Activated CD4-positive, alpha-beta T cell treated with anti-CD3 and anti-CD28 coated beads, Interleukin-2, amount 50 U/mL, for 24 hours (primary cell): Measurements from ENCODE around the gene MYCN.
"Not testable (repeated sequence)": the region's sequence is repeated elsewhere in the genome, so short reads cannot be mapped to it uniquely, and the experiment has no call there.

Source experiments
- DNase-seq, 2 donors: peaks; one replicate each; pipeline ENCODE4 v3.0.0-alpha.2; 2020; ENCODE audit warnings: low read depth in 1 of 2, low spot score in 1 of 2

MYCN gene

DNA sequence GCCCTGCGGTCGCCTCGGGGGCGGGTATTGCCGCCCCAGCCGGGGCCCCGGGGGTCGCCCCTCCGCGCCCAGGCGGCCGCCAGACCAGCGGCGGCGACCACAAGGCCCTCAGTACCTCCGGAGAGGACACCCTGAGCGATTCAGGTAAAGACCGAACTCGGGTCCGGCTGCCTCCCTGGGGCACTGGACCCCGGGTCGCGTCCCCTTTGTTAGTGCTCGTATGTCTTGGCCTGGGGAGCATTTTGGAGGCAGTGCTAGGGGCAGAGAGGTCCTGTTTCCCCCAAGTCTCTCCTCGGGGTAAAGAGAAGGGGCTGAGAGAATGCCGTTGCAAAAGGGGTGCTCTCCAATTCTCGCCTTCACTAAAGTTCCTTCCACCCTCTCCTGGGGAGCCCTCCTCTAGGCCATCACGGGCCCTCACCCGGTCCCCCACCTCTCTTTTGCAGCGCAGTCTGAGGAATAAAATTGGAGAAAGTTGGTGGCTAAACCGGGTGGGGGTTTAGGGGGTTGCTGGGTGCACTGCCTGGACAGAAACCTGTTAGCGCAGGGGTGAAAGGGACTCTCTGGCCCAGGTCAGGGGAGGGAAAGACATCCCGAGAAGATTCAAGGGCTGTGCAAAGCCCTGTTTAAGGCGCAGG, 2.5 kb downstream of the MYCN start:
- no peak for DNase-seq

DNA sequence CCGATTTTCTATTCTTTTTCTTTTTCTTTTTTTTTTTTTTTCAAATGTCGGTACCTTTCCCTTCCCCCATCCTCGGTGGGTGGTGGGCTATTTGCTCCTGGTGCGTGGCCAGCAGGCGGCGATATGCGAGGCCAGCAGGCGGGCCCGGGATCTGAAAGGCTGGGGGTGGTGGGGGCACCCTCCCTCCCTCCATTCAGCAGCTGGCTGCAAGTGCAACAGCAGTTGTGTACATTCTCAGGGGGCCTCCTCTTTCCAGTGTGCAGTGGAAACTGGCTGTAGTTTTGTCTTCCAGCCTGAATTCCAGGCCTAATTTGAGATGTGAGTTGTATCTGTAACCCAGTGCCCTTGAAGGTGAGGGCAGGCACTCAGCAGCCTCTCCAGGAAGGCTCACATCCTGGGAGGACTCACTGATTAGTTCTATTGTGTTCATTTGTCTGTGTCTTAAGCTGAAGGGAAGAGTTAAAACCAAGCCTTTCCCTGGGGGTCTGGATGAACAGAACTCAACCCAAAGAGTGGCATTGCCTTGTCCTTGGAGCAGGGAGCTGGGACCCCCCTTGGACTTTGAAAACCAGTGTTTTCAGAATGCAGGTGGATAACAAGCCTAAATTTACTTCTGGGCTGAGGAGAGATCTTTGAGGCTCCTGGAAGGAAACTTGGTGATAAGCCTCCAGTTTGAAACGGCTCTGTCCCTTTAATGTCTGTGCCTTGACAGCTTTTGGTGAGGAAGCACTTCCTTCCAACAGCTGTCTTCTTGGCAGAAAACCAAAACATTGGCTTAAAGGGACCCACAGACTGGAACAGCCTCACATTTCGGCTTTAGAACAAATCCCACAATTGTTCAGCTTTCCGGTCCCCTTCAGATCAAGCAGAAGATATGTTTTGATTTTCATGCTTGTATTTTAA, 3.3 kb downstream of the MYCN start:
- DNase-seq, result no peak

DNA sequence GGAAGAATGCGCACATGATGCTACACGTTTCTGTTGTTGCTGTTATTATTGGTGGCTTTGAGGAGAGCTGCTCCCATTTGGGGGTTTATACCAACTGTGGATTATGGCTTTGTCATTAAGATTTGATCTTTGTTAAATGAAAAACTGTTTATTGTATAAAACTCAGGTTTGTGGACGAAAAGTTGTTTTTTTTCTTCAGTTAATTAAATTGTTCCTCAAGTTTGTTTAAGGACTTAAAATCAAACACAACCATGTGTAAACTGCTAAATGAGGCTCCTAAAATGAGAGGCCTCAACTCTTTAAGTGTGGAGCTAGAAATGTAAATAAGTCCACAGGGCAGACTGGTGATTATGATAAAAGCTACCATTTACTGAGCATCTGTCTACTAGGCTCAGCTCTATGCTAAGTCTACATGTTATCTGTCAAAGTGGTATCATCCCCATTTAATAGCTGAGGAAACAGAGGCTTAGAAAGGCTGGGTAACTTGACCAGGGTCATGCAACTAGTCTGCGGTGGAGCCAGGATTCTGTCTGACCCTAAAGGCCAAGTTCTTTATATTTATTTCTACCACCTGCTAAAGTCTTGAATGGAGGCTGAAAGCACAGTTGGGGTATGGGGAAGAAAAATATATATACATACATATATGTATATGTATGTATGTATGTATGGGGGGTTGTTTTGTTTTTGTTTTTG, 4.1 kb downstream of the MYCN start:
- no peak for DNase-seq

DNA sequence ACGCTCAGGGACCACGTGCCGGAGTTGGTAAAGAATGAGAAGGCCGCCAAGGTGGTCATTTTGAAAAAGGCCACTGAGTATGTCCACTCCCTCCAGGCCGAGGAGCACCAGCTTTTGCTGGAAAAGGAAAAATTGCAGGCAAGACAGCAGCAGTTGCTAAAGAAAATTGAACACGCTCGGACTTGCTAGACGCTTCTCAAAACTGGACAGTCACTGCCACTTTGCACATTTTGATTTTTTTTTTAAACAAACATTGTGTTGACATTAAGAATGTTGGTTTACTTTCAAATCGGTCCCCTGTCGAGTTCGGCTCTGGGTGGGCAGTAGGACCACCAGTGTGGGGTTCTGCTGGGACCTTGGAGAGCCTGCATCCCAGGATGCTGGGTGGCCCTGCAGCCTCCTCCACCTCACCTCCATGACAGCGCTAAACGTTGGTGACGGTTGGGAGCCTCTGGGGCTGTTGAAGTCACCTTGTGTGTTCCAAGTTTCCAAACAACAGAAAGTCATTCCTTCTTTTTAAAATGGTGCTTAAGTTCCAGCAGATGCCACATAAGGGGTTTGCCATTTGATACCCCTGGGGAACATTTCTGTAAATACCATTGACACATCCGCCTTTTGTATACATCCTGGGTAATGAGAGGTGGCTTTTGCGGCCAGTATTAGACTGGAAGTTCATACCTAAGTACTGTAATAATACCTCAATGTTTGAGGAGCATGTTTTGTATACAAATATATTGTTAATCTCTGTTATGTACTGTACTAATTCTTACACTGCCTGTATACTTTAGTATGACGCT, 5.8 kb downstream of the MYCN start:
- no peak for DNase-seq

DNA sequence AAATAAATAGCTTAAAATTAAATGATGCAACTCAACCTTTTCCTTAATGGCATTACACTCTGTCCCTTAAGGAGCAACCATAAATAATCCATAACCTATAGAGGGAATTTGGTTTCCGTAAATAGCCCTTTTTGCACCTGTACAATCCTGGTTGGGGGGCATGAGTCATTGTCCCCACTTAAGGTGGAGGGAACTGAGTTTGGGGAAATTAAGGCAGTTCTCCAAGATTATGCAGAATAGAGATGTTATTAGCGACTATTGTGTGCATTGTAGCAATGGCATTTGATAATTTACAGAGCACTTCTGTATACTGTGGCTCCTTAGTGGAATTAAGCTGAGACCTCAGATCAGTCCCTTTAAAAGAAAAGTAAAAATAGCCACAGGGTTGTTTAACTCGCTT, 6.6 kb downstream of the MYCN start:
- no peak for DNase-seq

DNA sequence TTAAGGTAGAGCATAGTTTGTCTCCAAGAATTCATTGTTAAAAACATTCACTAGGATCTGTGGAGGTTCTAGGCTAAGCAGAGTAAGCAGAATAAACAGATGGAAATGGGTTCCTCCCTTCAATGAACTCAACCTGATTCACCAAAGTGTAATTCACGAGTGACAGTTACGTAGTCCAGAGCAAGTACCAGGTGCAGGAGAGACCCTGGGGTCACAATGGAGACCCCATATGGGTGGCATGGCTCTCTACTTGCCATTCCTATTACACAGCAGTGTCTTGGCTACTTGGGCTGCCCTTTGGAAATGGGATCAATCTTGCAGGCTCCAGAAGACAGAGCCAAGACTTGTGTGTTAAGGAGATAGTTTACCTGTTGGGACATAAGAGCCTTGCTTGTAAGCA, 7.1 kb downstream of the MYCN start:
- DNase-seq, result no peak

DNA sequence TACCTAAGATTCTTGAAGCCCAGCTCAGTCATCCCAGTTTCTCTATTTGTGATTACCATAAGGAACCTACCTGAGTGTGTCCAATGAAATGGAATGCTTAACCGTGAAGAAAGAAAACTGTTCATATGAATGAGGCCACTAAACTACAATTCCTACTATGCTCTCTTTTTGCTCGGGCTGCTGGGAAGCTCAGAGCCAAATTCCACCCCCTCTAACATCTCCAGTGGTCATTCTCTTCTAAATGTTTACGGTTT, 8.3 kb downstream of the MYCN start:
- DNase-seq, result no peak

DNA sequence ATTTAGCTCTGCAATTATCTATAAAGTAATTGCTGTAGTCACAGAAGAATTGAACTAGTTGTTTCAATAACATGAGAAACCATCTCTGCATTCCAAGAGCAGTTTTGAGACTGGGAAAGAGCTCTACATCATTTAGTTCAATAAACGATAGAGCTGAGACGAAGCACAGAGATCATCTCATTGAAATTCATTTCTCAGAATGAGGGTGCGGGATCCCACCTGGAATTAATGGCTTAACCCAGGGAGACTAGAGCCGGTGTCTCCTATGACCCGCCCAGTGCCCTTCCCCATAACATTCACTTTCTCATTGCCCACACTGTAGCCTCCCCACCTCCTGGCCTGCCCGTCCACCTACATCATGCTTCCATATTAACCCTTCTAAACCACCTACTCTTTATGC, 8.8 kb downstream of the MYCN start:
- DNase-seq, result no peak

DNA sequence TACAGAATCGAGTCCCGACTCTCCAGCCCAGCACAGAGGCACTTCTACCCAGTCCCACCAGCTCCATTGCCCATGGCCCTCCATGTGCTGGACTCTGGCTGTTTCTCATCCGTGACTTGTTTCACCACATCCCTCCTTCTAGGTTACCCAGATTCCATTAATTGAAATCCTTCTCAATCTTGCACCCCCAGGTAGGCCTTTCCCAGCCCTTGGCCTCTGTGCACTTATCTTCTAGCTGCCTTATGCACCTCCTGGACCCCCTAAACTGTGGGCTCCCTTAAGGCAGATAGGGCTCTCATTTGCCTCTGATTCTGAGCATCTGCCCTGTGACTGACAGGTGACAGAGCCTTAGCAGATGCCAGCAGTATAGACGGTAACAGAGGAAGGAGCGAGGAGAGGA, 9.2 kb downstream of the MYCN start:
- DNase-seq, result no peak

DNA sequence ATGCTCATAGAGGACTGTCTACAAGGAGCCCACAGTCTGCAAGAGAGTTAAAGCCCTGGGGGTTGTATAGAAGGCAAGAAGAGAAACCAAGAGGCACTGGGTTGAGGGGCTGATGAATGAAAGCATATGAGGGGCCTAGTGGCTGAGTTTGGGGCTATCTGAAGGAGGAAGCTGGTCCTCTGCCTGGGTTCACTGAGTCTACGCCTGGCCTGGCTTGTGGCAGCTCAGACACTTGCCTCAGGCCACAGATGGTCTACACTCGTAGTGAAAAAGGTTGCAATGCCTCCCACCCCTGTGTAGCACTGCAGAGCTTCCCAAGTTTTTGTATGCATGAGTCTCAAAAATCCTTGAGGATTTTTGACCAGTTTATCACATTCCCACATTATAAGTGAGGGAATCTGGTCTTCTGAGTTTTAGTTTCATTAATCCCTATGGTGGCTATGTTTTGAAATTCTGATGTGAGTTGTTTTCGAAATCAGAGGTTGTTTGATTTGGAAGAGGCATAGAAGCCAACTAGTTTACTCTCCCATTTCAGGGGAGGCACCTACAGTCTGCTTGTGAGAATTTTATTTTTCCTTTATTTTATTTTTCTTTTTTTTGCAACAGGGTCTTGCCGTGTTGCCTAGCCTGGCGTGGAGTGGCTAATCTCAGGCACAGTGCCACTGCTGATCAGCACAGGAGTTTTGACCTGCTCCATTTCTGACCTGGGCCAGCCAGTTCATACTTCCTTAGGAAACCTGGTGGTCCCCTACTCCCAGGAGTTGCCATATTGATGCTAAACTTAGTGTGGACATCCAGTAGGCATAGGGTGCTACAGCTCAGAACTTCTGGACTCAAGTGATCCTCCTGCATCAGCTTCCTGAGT, 10.0 kb downstream of the MYCN start:
- no peak for DNase-seq

DNA sequence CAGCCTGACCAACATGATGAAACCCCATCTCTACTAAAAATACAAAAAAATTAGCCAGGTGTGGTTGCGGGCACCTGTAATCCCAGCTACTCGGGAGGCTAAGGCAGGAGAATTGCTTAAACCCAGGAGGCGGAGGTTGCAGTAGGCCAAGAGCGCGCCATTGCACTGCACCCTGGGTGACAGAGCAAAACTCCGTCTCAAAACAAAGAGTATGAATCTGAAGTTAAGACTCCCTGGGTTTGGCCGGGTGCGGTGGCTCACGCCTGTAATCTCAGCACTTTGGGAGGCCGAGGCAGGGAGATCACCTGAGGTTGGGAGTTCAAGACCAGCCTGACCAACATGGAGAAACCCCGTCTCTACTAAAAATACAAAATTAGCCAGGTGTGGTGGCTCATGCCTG, 11.6 kb downstream of the MYCN start:
- DNase-seq, result not testable (repeated sequence)

DNA sequence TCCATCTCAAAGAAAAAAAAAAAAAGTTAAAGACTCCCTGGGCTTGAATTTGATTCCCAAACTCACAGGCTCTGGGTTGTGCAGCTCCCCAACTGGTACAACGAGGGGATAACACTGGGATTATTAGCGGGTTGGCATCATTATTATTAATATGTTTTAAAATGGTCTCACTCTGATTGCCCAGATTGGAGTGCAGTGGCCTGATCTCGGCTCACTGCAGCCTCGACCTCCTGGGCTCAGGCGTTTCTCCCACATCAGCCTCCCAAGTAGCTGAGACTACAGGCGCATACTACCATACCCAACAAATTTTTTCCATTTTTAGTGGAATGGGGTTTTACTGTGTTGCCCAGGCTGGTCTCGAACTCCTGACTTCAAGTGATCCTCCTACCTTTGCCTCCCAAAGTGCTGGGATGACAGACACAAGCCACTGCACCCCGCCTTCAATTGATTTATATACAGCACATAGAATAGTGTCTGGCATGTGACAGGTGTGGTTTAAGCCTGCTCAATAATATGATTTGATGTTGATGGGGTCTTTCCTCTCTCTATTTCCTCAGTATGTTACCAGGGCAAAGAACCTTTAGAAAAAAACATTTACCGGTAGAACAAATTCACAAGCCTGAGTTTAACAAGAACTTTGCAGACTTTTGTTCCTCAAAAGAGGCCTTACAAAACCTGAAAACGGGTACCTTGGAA, 12.2 kb downstream of the MYCN start:
- no peak for DNase-seq

DNA sequence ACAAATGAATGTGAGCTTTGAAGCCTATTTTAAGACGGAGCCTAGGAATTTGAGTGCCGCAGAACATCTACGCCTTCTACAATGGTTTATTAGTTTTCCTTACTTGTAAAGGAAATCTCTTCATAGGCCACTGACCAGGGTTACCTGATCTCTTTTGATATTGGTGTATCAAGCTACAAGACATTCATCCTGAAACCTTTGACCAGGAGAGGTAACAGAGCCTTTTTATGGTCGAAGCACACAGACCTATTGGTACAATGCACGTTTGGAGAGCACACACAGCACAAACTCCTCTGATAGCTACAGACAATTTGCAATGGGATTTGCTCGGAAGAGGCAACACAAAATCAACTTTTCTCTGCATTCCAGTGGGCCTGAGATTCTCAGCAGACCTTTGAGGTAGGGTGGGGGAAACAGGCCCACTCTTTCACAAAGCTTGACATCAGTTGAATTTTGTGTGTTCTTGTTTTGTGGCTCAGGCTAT, 12.8 kb downstream of the MYCN start:
- no peak for DNase-seq

DNA sequence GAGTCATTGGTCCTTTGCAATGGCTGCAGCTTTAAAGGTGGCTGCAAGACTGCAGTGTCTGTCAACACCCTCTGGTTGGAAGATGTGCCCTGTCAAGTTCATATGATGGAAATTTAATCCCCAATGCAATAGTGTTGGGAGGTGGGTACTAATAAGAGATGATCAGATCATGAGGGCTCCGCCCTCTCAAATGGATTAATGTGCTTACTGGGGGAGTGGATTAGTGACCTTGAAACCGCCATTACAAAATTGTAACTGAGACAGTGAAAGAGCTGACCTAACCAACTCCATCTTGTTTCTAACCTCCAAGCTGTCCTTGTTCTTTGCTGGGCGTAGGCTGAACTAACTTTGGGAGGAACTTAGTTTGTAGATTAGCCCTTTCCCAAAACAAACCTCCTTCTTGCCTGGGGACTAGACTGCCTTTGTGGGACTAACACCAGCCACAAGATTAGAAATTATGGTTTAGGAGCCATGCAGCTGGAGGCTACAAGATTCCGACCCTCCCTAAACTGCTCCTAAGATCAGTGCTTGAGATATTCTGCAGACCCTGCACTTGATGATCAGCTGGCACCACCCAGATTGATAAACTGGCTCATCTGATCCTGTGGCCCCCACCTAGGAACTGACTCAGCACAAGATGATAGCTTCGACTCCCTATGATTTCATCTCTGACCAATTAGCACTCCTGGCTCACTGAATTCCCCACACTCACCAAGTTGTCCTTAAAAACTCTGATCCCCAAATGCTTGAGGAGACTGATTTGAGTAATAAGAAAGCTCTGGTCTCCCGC, 13.7 kb downstream of the MYCN start:
- no peak for DNase-seq

DNA sequence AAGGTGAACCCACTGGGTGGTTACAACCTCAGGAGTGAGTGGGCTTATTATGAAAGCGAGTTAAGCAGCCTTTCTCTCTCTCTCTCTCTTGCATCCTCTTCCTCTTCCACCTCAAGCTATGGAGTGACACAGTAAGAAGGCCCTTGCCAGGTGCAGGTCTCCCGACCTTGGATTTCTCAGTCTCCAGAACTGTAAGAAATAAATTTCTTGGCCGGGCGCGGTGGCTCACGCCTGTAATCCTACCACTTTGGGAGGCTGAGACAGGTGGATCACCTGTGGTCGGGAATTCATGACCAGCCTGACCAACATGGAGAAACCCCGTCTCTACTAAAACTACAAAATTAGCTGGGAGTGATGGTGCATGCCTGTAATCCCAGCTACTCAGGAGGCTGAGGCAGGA, 14.4 kb downstream of the MYCN start:
- no peak for DNase-seq

DNA sequence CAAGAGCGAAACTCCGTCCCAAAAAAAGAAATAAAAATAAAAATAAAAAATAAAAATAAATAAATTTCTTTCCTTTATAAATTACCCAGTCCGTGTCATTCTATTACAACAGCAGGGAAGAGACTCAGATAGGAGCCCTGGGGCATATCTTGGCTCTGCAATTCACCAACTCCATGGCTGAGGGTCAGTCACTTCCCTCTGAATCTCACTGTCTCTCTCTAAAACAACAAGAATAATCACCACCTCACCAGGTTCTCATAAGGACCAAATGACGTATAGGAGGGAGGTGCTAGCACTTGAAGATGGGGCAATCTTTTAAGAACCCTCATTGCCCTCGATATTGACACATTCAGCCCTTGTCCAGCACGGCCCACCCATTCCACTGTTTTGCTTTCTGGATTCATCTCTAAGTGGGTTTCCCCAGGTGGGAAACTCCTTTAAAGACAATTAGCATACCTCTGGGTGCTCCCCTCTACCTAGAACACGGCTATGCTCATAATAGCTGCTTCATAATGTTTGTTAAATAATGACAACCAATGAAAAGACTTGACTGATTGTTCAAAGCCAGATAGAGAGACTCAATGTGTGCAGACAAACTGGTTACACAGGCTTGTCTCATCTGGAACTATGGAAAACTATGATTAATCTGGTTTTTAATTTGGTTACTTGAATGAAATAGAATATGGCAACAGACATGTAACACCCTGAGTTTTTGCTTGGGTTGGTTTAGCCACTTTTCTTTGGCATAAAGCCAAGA, 15.1 kb downstream of the MYCN start:
- DNase-seq, result no peak

DNA sequence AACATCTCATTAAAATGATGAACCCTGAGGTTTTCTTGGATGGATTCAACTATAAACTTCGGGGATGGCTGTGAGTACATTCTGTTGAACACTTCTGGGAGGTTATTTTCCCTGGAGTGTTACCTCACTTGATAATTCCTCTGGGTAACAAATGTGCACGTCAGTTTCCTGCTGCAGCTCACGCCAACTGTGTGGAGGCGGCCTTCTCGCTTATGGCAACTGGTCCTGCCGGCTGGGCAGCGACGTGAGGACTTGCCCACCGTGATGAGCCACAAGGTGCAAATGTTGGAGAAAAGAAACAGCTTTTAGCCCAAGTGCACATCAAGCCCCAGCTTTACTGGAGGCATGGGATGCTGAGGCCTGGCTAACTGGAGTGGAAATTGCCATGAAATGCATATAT, 15.9 kb downstream of the MYCN start:
- DNase-seq, result no peak
